Hepatocyte (in vitro differentiated cells): ENCODE results near the gene CASQ1.

ENCODE experiments used
- EZH2 ChIP-seq: fragments of 200-600 bp; sonication (generic); IDR thresholded peaks from 2 replicates; pipeline ENCODE4 v1.6.1; 2016; ENCODE audit warnings: antibody characterized with exemption, mild to moderate bottlenecking, borderline replicate concordance
- TF ChIP-seq, protein P1 (sequence below): fragments of 200-600 bp; sonication (generic); IDR thresholded peaks from 2 replicates; pipeline ENCODE4 v1.5.1; 2016; ENCODE audit warnings: antibody characterized with exemption, mild to moderate bottlenecking; ENCODE audit not compliant: poor library complexity

DNA sequence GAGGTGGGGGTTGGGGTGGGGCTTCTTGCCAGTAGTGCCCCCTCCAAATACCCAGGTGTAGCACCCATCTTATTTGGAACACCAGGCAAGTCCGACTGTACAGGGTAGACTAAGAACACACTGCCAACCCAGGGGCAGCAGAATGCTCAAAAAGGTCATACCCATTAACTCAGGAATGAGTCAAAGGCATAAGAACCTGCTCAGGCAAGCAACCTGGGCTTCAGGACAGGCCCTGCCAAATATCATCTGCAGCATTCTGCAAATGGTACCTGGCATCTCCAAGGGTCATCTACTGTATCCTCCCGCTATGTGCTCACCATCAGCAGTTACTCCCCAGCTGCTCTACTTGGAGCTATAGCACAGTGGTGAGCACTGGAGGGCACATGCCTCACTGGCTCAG lies 34.2 kb downstream of the CASQ1 start:
- TF ChIP-seq, protein P1, sequence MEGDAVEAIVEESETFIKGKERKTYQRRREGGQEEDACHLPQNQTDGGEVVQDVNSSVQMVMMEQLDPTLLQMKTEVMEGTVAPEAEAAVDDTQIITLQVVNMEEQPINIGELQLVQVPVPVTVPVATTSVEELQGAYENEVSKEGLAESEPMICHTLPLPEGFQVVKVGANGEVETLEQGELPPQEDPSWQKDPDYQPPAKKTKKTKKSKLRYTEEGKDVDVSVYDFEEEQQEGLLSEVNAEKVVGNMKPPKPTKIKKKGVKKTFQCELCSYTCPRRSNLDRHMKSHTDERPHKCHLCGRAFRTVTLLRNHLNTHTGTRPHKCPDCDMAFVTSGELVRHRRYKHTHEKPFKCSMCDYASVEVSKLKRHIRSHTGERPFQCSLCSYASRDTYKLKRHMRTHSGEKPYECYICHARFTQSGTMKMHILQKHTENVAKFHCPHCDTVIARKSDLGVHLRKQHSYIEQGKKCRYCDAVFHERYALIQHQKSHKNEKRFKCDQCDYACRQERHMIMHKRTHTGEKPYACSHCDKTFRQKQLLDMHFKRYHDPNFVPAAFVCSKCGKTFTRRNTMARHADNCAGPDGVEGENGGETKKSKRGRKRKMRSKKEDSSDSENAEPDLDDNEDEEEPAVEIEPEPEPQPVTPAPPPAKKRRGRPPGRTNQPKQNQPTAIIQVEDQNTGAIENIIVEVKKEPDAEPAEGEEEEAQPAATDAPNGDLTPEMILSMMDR = no peak
- no peak for TF ChIP-seq EZH2
